Testis (tissue), 3 donors: Measurements from ENCODE around the gene LRPAP1. TPM values are rescaled to one million over a fixed set of nuclear protein-coding genes. Genes with fewer than 3 reads are reported as not detected.

Experiments used
- DNase-seq: peaks from one replicate; pipeline ENCODE4 v3.0.0-alpha.2; 2019
- H3K27ac ChIP-seq, 2 donors: fragments of 200-600 bp; sonication (generic); one replicate each; pipeline ENCODE4 v1.5.1; 2019
- H3K27me3 ChIP-seq: fragments of 200-600 bp; sonication (generic); one replicate; pipeline ENCODE4 v1.5.1; 2019
- H3K36me3 ChIP-seq: fragments of 200-600 bp; sonication (generic); one replicate; pipeline ENCODE4 v1.5.1; 2017; ENCODE audit warnings: low read depth; ENCODE audit errors: missing control alignments
- H3K4me1 ChIP-seq: fragments of 200-600 bp; sonication (generic); one replicate; pipeline ENCODE4 v1.5.1; 2019
- H3K4me3 ChIP-seq, 2 donors: fragments of 200-600 bp; sonication (generic); one replicate each; pipeline ENCODE4 v1.5.1; 2017 to 2019
- H3K9me3 ChIP-seq: fragments of 200-600 bp; sonication (generic); one replicate; pipeline ENCODE4 v1.5.1; 2017
- CTCF ChIP-seq, 3 experiments: fragments of 450-650 bp in 2 of 3; fragments of 200-600 bp in 1 of 3; sonication (generic) in 1 of 3; IDR thresholded peaks; one replicate each; pipeline ENCODE4 v1.5.1; 2016 to 2019; ENCODE audit warnings: antibody characterized with exemption in 3 of 3, mild to moderate bottlenecking in 2 of 3, moderate library complexity in 1 of 3
- POLR2A ChIP-seq: fragments of 450-650 bp; IDR thresholded peaks from one replicate; pipeline ENCODE4 v1.6.1; 2017; ENCODE audit warnings: antibody characterized with exemption, mild to moderate bottlenecking, moderate library complexity
- WGBS, 2 donors: methylation state at CpG; one replicate each; pipeline ENCODE4 v1.1.5; 2018; 5-methylcytosine and 5-hydroxymethylcytosine counted together
- intact Hi-C: fragments of 100-400 bp; cut with DNase I; formaldehyde crosslinking; loops from one replicate; pipeline ENCODE4 v1.15.1; 2023; ENCODE audit warnings: low total_unique reads
- polyA plus RNA-seq: library from polyadenylated mRNA; stranded (reverse); fragments of 350-450 nt; fragmentation: Illumina TruSeq; extraction: RNeasy Lipid Tissue Mini Kit (QIAGEN cat#74804); gene quantifications from one replicate; pipeline ENCODE4 v1.2.3, GENCODE V29; 2014; ENCODE audit warnings: low read depth, low replicate concordance; ENCODE audit not compliant: insufficient read depth
- total RNA-seq, 2 donors: library from RNA; depleted of rRNA; stranded (reverse); fragments of >200 nt; gene quantifications; one replicate each; pipeline ENCODE4 v1.2.3, GENCODE V29; 2016

Gene LRPAP1
- total and polyA plus RNA-seq, 3 donors from 2014 or later, result 179 to 337 (median 279) TPM

GRCh38 chr4:3475713-3476260 is 56.4 kb downstream of the LRPAP1 start:
- Histone ChIP-seq H3K9me3 (no peaks in the 10 kb centered on the region), H3K4me3 (no peak overlapping the region), H3K36me3 (no peaks in the 10 kb centered on the region), H3K27ac (no peak overlapping the region), H3K4me1 (no peaks in the 10 kb centered on the region), H3K27me3 (no peaks in the 10 kb centered on the region)
- intact Hi-C loops, result no loop called here
- 66 to 84% methylated on average over 20 to 22 of the region's 22 CpGs for WGBS, 2 donors
- no peak for DNase-seq
- TF ChIP-seq CTCF (IDR thresholded peaks at IDR 0.05) (no peak), POLR2A (no peak)

GRCh38 chr4:3475041-3475712 is 57.0 kb downstream of the LRPAP1 start:
- H3K36me3 ChIP-seq, result no peaks in the 10 kb centered on the region
- H3K4me3 ChIP-seq, result no peak overlapping the region
- no peak for DNase-seq
- intact Hi-C loops, result no loop called here
- H3K9me3 ChIP-seq, result no peaks in the 10 kb centered on the region
- TF ChIP-seq POLR2A, result no peak
- no peak for TF ChIP-seq CTCF (IDR thresholded peaks at IDR 0.05)
- no peaks in the 10 kb centered on the region for H3K4me1 ChIP-seq
- H3K27ac ChIP-seq, result no peak overlapping the region
- WGBS, 2 donors, result 65 to 91% methylated on average over 6 to 15 of the region's 15 CpGs
- H3K27me3 ChIP-seq, result no peaks in the 10 kb centered on the region

GRCh38 chr4:3473996-3474765 is 58.0 kb downstream of the LRPAP1 start:
- TF ChIP-seq POLR2A (no peak), CTCF (IDR thresholded peaks at IDR 0.05) (no peak)
- no peaks in the 10 kb centered on the region for H3K36me3 ChIP-seq
- H3K4me3 ChIP-seq, result no peak overlapping the region
- no peaks in the 10 kb centered on the region for H3K27me3 ChIP-seq
- intact Hi-C loops, result no loop called here
- no peaks in the 10 kb centered on the region for H3K9me3 ChIP-seq
- no peak for DNase-seq
- WGBS, 2 donors, result 85 to 95% methylated on average over 13 of the region's 13 CpGs
- H3K4me1 ChIP-seq, result peaks cover 3% of the 10 kb centered on the region
- no peak overlapping the region for H3K27ac ChIP-seq

GRCh38 chr4:3473181-3473950 is 58.9 kb downstream of the LRPAP1 start:
- intact Hi-C loops, result no loop called here
- Histone ChIP-seq H3K27me3 (no peaks in the 10 kb centered on the region), H3K36me3 (no peaks in the 10 kb centered on the region), H3K4me3 (no peak overlapping the region), H3K4me1 (peaks cover 3% of the 10 kb centered on the region), H3K27ac (no peak overlapping the region), H3K9me3 (no peaks in the 10 kb centered on the region)
- no peak for DNase-seq
- 80% methylated on average over 27 to 40 of the region's 41 CpGs for WGBS, 2 donors
- TF ChIP-seq CTCF (IDR thresholded peaks at IDR 0.05), result no peak
- TF ChIP-seq POLR2A, result no peak
